Fibroblast of lung (primary cell): Measurements from ENCODE around the gene FARP1.

Experiments
- EZH2 ChIP-seq: IDR thresholded peaks from 2 replicates; pipeline ENCODE4 v1.5.1; 2012; ENCODE audit warnings: low read length, control low read depth, mild to moderate bottlenecking; ENCODE audit errors: missing control alignments
- TF ChIP-seq, protein P1 (sequence below), 2 donors: IDR thresholded peaks in 1 of 2; conservative IDR thresholded peaks in 1 of 2; 1 replicate in 1 of 2; 2 replicates in 1 of 2; pipeline ENCODE4 v1.5.1; 2011 to 2012; ENCODE audit warnings: low read length in 2 of 2, control low read depth in 1 of 2, inconsistent platforms in 1 of 2, low read depth in 1 of 2, mild to moderate bottlenecking in 1 of 2

DNA sequence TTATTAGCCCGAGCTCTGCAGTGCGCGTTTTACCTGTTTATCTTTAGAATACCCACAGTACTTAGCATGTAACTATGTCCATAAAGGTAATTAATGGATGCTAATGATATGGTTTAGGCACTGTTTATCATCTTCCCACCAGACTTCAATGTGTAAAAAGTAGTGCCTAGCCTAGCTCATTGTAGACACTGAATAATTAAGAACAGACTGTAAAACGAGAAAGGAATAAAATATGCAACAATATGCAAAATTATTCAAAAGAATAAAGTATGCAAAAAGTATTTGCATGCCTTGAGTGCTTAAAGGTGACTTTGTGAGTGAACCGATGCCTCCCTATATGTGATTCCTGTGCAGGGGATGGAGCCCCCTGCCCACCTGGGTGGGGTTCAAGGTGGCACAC, 69.9 kb downstream of the FARP1 start:
- TF ChIP-seq, protein P1, sequence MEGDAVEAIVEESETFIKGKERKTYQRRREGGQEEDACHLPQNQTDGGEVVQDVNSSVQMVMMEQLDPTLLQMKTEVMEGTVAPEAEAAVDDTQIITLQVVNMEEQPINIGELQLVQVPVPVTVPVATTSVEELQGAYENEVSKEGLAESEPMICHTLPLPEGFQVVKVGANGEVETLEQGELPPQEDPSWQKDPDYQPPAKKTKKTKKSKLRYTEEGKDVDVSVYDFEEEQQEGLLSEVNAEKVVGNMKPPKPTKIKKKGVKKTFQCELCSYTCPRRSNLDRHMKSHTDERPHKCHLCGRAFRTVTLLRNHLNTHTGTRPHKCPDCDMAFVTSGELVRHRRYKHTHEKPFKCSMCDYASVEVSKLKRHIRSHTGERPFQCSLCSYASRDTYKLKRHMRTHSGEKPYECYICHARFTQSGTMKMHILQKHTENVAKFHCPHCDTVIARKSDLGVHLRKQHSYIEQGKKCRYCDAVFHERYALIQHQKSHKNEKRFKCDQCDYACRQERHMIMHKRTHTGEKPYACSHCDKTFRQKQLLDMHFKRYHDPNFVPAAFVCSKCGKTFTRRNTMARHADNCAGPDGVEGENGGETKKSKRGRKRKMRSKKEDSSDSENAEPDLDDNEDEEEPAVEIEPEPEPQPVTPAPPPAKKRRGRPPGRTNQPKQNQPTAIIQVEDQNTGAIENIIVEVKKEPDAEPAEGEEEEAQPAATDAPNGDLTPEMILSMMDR (conservative IDR thresholded peaks at IDR 0.05 in 1 of 2, IDR thresholded peaks at IDR 0.05 in 1 of 2; ENCODE audit: low read depth in 1 of 2, low read length in 2 of 2) = no peak
- no peak for TF ChIP-seq EZH2
